ENCODE measurements around the gene FAM174B. TPM values are rescaled to one million over a fixed set of nuclear protein-coding genes. Genes with fewer than 3 reads are reported as not detected.

The FAM174B gene
- total and polyA plus RNA-seq, 12 donors, result 3.7 to 16.4 (median 9.9) TPM

- no peak overlapping the region for H3K27ac ChIP-seq
- TF ChIP-seq POLR2A (IDR thresholded peaks at IDR 0.05), result no peak
- TF ChIP-seq CTCF (IDR thresholded peaks at IDR 0.05), result no peak
- no peaks in the 10 kb centered on the region for H3K27me3 ChIP-seq
- intact Hi-C loops (cut with DNase I), result no loop called here
- WGBS, 4 donors, result 79 to 81% (median 80%) methylated on average over 12 of the region's 12 CpGs
- H3K36me3 ChIP-seq (replicated peaks in 1 of 2), result no peaks in the 10 kb centered on the region
- H3K4me1 ChIP-seq (replicated peaks in 1 of 2), result no peaks in the 10 kb centered on the region
- H3K4me3 ChIP-seq, result no peak overlapping the region
- DNase-seq, result no peak
- no peaks in the 10 kb centered on the region for H3K9me3 ChIP-seq (replicated peaks in 1 of 3)
Observed at GRCh38 chr15:92578096-92578835, 77.3 kb downstream of the FAM174B start.

DNA sequence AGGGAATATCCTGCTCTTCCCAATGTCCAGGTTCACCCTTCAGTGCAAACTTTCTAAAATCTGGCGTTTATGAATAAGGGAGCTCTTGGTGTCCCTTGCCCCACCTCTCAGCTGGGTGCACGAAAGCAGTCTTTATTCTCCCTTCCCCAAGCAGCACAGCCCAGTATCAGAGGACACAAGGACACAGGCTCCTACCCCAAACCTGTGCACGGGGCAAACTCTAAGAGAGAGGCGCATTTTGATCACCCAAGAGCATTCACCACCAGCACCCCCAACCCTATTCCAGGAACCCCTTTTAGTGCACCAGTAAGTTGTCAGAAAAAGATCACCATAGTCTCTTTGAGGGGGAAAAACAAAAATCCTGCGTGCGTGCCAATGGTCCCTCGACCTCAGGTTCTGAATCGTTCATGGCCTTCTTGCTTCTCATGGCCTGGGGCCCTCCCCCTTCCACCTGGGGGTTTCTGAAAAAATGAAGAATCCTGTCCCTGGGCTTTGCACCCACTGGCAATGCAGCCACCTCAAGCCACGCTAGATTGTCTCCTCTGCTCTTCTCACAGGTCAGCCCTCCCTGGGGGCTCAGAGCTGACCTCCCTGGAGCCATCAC lies 78.9 kb downstream of the FAM174B start:
- no peaks in the 10 kb centered on the region for H3K4me1 ChIP-seq (replicated peaks in 1 of 2)
- WGBS, 4 donors, result 76 to 86% (median 83%) methylated on average over 8 to 9 of the region's 9 CpGs

DNA sequence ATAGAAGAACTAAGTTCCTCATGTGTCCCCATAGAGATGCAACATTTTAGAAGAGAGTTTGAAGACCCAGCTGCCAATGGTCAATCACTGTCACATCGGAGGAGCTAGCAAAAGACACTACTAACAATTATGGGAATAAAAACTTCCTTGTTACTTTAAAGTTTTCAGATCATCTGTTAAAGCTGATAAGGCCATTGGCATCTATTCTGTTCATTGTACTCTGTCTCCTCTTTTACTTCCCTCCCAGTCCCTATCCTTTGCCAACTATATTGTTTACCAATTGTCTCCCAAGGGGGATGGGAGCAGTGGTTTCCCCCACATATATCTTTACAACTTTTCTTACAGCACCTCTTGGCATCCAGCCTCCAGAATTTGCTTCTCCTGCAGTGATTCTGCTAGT lies 81.0 kb downstream of the FAM174B start:
- TF ChIP-seq POLR2A (IDR thresholded peaks at IDR 0.05) (no peak), CTCF (IDR thresholded peaks at IDR 0.05) (no peak)
- intact Hi-C loops (cut with DNase I), result no loop called here
- H3K36me3 ChIP-seq (replicated peaks in 1 of 2), result no peaks in the 10 kb centered on the region
- no peaks in the 10 kb centered on the region for H3K27me3 ChIP-seq
- H3K27ac ChIP-seq, result no peak overlapping the region
- no peak for DNase-seq
- no peak overlapping the region for H3K4me3 ChIP-seq
- no peaks in the 10 kb centered on the region for H3K9me3 ChIP-seq (replicated peaks in 1 of 3)
- WGBS, 4 donors, result 72 to 81% (median 78%) methylated on average over 1 of the region's 1 CpG
- H3K4me1 ChIP-seq (replicated peaks in 1 of 2), result no peaks in the 10 kb centered on the region

More for the DNA sequence above, 78.9 kb downstream of the FAM174B start:
- no peak overlapping the region for H3K4me3 ChIP-seq
- no peaks in the 10 kb centered on the region for H3K9me3 ChIP-seq (replicated peaks in 1 of 3)
- intact Hi-C loops (cut with DNase I), result no loop called here
- H3K27ac ChIP-seq, result no peak overlapping the region
- no peaks in the 10 kb centered on the region for H3K36me3 ChIP-seq (replicated peaks in 1 of 2)
- H3K27me3 ChIP-seq, result no peaks in the 10 kb centered on the region
- TF ChIP-seq CTCF (IDR thresholded peaks at IDR 0.05), result no peak
- no peak for TF ChIP-seq POLR2A (IDR thresholded peaks at IDR 0.05)
- no peak for DNase-seq

- TF ChIP-seq POLR2A (IDR thresholded peaks at IDR 0.05), result no peak
- TF ChIP-seq CTCF (IDR thresholded peaks at IDR 0.05), result no peak
- H3K36me3 ChIP-seq (replicated peaks in 1 of 2), result no peaks in the 10 kb centered on the region
- H3K27me3 ChIP-seq, result no peaks in the 10 kb centered on the region
- intact Hi-C loops (cut with DNase I), result no loop called here
- H3K4me3 ChIP-seq, result no peak overlapping the region
- DNase-seq, result no peak
- no peaks in the 10 kb centered on the region for H3K4me1 ChIP-seq (replicated peaks in 1 of 2)
- no peaks in the 10 kb centered on the region for H3K9me3 ChIP-seq (replicated peaks in 1 of 3)
- H3K27ac ChIP-seq, result no peak overlapping the region
- 26 to 32% (median 30%) methylated on average over 1 of the region's 1 CpG for WGBS, 4 donors
Observed at GRCh38 chr15:92574161-92574560, 81.4 kb downstream of the FAM174B start.

All from adrenal gland (tissue), 12 donors.